ENCODE data around the gene ATRN.

GRCh38 chr20:3640259-3640658 lies 169.4 kb downstream of the ATRN start:
- TF ChIP-seq, protein P1, sequence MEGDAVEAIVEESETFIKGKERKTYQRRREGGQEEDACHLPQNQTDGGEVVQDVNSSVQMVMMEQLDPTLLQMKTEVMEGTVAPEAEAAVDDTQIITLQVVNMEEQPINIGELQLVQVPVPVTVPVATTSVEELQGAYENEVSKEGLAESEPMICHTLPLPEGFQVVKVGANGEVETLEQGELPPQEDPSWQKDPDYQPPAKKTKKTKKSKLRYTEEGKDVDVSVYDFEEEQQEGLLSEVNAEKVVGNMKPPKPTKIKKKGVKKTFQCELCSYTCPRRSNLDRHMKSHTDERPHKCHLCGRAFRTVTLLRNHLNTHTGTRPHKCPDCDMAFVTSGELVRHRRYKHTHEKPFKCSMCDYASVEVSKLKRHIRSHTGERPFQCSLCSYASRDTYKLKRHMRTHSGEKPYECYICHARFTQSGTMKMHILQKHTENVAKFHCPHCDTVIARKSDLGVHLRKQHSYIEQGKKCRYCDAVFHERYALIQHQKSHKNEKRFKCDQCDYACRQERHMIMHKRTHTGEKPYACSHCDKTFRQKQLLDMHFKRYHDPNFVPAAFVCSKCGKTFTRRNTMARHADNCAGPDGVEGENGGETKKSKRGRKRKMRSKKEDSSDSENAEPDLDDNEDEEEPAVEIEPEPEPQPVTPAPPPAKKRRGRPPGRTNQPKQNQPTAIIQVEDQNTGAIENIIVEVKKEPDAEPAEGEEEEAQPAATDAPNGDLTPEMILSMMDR (conservative IDR thresholded peaks at IDR 0.05; ENCODE audit: low read length): no peak
- no peak for TF ChIP-seq EZH2phosphoT487 (IDR thresholded peaks at IDR 0.05; ENCODE audit: borderline replicate concordance, low read depth, low read length)

All from OCI-LY7 (cell line).